ENCODE results near the gene FHIP1A.

Gene FHIP1A

GRCh38 chr4:151458148-151458547, 49.2 kb downstream of the FHIP1A start:
- H3K4me3 ChIP-seq (ENCODE audit: extremely low read depth, insufficient read depth, low read length, poor library complexity, severe bottlenecking), result no peak overlapping the region
- WGBS, 2 experiments (ENCODE audit: insufficient coverage in 2 of 2), result 100% methylated on average over 1 of the region's 1 CpG; no CpG with 5 or more reads in 1 of the 2 experiments
- peaks cover 9% of the 10 kb centered on the region for H3K4me1 ChIP-seq (ENCODE audit: control insufficient read depth, insufficient read depth, low read length, poor library complexity, severe bottlenecking)

More at GRCh38 chr4:151458148-151458547, 49.2 kb downstream of the FHIP1A start:
- H3K36me3 ChIP-seq (ENCODE audit: control insufficient read depth, insufficient read depth, low read length), result no peaks in the 10 kb centered on the region
- H3K27ac ChIP-seq (ENCODE audit: low read depth, low read length, severe bottlenecking), result no peak overlapping the region
- H3K9me3 ChIP-seq (ENCODE audit: control insufficient read depth, low read length), result no peaks in the 10 kb centered on the region
